PC-9 (cell line): ENCODE measurements around the gene SPSB4.

Source experiments
- CTCF ChIP-seq: fragments of 200-600 bp; sonication (generic); conservative IDR thresholded peaks from 2 replicates; pipeline ENCODE4 v1.6.1; 2017; ENCODE audit warnings: mixed run types, antibody characterized with exemption, mild to moderate bottlenecking, moderate library complexity
- EZH2 ChIP-seq: fragments of 200-600 bp; sonication (generic); IDR thresholded peaks from 2 replicates; pipeline ENCODE4 v1.8.0; 2017; ENCODE audit warnings: antibody characterized with exemption, low read depth

- no peak for TF ChIP-seq CTCF
- TF ChIP-seq EZH2 = no peak
These were observed 49.0 kb downstream of the SPSB4 start for GRCh38 chr3:141100112-141100511.
